Measurements from ENCODE around the gene AOAH.
"Not testable (repeated sequence)": the region's sequence is repeated elsewhere in the genome, so short reads cannot be mapped to it uniquely, and the experiment has no call there.

The AOAH gene

DNA sequence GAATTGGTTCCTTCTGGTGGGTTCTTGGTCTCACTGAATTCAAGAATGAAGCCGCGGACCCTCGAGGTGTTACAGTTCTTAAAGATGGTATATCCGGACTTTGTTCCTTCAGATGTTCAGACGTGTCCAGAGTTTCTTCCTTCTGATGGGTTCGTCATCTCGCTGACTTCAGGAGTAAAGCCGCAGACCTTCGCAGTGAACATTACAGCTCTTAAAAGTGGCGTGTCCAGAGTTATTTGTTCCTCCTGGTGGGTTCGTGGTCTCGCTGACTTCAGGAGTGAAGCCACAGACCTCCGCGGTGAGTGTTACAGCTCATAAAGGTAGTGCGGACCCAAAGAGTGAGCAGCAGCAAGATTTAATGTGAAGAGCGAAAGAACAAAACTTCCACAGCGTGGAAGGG lies 220.1 kb downstream of the AOAH start:
- DNase-seq, result not testable (repeated sequence)

DNA sequence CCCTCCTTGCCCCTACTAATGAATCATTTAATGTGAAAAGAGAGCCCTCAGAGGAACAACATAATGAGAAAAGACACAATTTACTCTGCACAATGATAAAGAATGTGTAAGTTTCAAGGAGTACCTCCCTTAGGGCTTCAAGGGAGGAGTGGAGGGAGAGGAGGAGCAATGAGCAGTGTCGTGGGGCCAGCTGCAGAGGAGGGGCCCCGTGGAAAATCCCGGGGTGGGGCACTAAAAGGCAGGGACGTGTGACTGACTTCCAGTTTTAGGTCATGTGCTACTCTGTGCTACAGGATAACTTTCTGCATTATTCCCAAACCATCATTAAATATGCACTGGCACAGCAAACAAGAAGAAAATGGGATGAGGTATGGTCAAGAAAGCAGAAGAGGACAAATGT lies 226.5 kb downstream of the AOAH start:
- no peak for DNase-seq

DNA sequence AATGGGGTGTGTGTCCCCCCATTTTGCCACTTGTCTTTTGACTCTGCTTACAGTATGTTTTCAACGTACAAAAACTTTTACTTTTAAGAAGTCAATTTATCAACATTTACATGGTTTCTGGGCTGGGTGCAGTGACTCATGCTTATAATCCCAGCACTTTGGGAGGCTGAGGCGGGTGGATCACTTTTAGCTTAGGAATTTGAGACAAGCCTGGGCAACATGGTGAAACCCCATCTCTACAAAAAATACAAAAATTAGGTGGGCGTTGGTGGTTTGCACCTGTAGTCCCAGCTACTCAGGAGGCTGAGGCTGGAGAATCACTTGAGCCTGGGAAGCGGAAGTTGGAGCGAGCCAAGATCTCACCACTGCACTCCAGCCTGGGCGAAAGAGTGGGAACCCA lies 227.1 kb downstream of the AOAH start:
- not testable (repeated sequence) for DNase-seq

DNA sequence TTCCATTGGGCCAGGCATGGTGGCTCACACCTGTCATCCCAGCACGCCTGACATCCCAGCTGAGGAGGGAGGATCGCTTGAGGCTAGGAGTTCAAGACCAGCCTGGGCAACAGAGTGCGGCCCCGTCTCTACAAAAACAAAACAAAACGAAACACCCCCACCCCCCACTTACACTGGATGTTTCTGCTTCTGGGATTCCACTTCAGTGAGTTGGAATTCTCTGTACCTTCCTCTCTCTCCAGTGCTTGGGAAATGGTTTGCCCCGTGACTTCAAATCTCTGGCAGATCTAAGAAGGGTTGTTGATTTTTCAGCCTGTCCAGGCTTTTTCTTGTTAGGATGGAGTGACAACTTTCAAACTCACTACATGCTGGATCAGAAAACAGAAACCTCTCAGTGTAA lies 227.7 kb downstream of the AOAH start:
- no peak for DNase-seq

DNA sequence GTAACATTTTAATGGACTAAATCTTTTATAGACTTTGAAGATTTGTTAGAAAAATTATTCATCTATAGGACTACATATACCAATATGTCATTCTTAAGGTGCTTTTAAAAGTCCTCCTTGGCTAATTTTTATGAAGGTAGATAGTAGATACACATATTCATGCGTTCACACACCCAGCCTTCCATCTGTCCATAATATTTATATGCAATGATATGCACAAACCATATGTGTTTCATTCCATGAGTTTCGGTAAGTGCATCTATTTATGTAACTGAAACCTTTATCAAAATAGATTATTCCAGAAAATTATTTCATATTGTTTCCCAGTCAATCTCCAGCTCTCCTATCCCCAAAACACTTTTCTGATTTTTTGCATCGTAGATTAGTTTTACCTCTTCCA lies 233.0 kb downstream of the AOAH start:
- no peak for DNase-seq

DNA sequence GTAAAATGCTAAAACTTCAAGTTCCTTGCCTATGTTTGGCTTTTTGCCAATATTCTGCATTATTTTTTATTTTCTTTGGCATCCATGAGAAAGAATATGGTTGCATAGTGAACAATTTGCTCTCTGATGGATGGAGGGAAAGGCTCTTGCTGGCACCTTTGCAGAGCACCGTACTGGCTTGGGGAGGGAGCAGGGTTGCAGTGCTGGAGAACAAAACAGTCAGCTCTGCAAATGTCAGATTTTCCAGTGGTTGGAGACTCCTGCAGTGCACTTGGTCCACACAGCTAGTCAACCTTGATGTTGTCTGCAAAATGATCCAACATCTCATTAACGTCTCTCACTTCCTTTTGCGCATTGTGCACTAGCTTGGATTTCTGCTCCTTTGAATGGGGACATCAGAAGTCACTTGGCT lies 233.9 kb downstream of the AOAH start:
- no peak for DNase-seq

DNA sequence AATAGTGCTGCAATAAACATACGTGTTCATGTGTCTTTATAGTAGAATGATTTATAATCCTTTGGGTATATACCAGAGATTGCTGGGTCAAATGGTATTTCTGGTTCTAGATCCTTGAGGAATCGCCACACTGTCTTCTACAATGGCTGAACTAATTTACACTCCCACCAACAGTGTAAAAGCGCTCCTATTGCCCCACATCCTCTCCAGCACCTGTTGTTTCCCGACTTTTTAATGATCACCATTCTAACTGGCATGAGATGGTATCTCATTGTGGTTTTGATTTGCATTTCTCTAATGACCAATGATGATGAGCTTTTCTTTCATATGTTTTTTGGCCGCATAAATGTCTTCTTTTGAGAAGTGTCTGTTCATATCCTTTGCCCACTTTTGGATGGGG lies 235.6 kb downstream of the AOAH start:
- not testable (repeated sequence) for DNase-seq

DNA sequence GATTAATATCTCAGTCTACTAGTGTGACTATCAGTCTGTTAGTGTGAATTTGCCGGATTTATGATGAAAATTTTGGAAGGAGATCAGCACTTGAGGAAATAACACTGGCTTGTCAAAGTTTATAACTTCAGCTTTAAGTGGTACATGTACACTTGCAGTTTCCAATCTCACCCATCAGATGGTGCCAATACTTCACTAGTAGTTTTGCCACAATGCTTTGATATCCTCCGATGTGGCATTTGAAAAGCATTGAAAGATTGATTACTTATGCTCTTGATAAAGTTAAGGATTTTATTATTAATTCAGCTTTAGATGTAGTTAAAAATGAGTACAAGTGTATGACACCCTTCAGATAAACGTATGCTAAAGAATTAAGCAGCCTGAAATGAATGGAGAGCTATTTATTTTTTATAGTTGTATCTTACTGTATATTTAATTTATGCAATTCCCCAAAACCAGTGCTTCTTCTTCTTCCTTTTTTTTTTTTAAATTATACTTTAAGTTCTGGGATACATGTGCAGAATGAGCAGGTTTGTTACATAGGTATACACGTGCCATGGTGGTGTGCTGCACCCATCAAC lies 236.4 kb downstream of the AOAH start:
- peak; percentile 77 for DNase-seq

DNA sequence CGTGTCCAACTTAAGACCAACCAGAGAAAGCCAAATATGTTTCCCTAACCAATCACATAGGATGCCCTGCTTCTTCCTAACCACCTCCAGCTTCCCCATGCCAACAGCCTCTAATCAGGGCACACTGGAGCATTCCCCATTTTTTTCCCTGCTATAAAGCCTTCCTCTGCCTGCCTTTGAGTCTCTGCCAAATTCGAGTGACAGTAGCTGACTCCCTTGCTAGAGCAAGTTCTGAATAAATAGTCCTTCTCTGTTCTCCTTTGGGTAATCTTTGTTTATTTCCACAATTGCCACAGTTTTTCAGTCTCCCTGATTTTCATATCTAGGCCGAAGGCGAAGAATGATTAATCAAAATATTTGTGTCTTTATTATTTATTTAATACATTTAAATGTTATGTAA lies 238.0 kb downstream of the AOAH start:
- DNase-seq, result no peak

DNA sequence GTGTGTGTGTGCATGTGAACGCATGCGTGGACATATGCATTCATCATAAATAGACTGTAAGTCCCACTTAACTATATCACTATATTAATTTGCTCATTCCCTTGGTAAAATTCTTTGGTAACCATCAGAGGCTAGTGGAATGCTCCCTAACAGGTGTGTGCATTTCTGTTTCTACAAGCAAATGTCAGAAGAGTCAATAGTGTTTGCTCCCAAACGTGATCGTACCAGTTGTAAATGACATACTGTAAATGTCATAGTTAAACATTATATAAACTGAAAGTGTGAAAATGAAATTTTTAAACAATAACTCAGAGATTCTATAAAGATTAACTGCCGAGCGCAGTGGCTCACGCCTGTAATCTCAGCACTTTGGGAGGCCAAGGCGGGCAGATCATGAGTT lies 240.0 kb downstream of the AOAH start:
- no peak for DNase-seq

DNA sequence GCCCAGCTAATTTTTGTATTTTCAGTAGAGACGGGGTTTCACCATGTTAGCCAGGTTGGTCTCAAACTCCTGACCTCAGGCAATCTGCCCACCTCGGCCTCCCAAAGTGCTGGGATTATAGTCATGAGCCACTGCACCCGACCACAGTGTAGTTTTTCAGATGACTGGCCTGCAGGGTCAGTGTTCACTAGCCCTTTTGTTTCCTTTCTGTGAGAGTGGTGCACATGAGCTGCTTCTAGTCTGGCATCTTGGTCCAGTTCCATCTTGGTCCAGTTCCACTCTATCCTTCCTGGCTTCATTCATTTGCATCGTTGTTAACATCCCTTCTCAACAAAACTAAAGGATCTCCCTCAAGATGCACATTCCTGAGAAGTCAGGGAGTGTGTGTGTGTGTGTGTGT lies 240.4 kb downstream of the AOAH start:
- DNase-seq, result not testable (repeated sequence)

DNA sequence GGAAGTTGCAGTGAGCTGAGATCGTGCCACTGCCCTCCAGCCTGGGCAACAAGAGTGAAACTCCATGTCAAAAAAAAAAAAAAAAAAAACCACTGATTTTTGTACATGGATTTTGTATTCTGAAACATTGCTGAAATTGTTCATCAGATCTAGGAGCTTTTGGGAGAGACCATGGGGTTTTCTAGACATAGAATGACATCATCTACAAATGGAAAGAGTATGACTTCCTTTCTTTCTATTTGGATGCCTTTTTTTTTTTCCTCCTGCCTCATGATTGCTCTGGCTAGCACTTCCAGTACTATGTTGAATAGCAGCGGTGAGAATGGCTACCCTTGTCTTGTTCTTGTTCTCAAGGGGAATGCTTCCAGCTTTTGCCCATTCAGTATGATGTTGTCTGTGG lies 245.5 kb downstream of the AOAH start:
- DNase-seq, result no peak

DNA sequence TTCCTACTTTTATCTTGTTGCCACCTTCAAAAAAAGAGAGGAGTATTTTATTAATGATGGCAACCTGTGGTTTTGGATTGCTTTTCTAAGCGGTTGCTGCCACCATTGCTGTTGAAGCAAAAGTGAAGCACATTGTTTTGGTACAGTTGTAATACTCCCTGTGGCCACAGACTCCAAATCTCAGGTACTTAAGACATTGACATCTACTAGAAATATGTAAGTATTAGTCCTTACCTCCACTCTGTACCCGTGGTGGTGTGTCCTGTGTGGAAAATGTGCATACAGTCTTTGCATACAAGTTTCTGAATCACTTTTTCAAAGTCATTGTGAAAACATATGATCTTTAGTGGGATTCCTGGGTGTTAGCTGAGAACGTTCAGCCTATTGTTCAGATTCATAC lies 248.9 kb downstream of the AOAH start:
- DNase-seq, result no peak

DNA sequence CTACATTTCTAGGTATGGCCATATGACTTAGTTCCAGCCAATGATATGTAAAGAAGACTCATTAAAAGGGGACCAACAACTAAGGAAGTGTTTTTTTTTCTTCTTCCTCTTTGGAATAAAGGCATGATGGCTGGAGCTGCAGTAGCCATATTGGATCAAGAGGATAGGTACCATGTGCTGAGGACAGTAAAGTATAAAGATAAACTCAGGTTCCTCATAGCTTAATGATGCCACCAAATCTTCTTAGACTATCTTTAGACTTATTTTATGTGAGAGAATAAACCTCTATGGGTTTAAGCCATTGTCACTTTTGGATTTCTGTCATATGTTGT lies 249.3 kb downstream of the AOAH start:
- no peak for DNase-seq

DNA sequence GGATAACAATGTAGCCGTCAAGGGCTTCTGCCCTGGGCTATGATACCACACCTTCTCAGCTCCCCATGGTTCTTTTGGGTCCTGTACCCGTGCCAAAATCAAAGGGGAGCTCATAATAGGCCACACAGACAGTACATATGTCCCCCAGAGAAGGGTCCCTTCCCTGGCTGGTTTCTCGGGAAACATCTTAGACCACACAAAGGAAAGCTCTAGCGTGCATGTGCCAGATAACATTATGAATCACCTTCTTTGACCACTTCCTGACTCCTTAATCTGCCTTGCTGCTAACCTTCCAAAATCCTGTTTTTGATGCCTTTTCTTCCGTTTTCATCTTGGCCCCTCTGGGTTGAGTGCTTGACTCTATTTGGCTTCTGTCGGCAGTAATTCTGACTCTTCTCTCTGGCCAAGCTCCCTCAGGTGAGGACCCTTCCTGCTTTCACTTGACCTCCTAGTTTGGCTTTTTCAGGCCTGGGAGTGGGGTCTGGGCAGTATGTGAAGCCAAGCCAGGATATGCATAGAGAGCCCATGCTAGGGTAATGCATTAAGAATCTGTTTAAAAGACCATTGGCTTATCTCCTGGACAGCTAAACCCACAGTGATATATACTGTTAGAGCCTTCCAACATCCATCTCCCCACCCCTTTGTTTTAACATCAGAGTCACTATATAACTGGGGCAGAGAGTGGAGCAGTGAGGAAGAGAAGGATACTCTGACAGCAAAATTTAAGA lies 249.8 kb downstream of the AOAH start:
- no peak for DNase-seq

DNA sequence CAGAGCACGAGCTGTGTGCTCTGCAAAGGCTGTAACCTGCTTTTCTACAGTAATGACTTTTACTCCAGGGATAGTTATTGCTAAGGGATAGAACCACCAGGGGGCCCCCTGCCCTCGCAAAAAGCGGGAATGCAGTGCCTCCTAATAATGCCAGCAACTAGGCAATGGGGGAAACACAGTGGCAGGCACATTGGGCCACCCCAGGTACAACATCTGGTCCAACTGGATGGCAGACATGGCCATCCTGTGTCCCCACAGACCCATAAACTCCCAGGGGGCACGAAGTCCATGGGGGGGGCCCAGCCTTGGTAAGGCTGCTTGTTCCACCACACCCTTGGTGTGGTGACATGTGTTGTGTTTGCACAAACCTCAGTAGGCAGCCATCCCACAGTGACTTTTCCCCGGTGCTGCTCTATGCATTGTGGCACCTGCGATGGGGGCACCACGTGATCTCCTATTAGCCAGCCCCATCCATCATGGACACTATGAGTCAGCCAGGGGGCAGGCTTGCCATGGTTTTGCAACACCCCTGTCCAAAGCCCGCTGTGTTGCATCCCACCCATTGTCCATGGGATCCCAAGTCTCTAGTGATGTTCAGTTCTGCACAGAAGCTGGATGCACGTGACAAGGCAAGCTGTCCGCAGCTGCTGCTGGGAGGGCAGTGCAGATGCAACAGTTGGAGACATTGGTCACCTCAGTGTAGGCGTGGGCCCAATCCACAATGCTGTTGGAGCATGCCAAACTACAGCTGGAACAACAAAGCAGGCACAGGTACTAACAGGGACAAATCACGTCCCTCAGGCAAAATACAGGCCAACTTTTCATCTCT lies 250.6 kb downstream of the AOAH start:
- DNase-seq, result peak; percentile 16

DNA sequence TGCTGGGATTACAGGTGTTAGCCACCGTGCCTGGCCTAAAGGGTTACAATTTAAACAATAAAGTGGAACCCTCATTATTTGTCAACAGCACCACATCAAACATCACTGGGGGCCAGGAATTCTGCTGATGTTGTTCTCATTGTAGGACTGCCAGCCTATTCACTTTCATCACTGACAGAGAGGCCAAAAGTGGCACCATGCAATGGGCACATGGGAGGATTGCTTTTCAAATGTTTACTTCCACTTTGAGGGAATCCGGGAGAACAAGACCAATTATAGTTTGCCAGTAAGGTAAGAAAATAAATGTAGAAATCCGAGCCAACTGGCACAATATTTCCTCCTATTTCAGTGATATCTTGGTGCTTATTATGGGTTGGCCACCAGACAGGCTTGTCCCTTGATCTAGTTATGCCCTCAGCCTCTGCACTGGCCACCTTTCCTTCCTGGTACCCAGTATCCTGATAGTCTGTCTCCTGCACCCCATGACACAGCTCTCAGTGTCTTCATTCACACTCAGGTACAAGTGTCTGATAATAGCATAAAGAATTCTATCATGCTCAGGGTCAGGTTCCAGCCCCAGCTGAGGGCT lies 252.1 kb downstream of the AOAH start:
- DNase-seq, result no peak

DNA sequence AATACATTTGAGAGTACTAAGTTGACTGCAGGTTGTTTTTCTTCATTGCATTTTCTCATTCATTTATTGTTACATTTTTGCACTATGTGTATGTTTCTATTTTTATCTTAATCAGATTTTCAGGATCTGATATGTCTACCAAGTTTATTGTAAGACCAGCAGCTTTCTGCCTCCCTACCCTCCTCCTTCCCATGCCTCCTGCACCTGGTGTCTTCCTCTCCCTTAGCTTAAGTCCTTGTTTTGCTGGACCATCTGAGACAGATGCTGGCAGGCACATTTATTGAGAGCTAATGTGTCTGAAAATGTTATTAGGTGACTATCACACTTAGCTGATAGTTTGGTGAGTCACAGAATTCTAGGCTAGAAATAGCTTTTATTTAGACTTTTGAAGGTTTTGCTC lies 255.1 kb downstream of the AOAH start:
- DNase-seq, result no peak

DNA sequence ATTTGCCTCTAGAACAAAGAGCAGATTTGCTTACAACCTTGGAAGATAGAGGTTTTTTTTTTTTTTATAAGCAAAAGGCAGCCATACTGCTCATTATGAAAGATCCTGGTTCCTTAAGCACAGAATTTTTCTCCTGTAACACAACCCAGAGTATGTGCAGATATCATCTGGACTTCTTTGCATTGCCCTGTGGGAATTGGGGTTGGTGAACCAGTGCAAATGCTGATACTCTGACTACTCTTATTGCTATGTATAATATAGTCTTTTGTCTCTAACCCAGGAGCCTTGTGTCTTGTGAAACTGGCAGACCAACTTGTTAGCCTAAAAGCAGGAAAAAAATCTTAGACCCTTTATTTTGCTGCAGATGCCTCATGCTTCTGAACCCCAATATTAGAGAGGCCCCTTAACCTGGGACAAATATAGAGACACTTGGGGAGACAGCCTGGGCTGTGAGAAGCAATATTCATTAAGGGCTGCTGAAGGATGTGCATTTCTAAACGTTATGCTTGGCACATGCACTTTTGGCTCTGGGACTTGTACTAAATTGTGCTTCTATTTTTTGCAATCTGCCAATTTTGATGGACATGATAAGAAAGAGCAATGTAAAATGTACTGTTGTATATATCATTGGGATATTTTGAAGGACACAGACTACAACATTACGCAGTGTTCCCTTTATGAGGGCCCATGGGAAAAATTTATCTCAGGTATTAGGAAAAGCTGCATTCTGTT lies 255.8 kb downstream of the AOAH start:
- DNase-seq, result no peak

DNA sequence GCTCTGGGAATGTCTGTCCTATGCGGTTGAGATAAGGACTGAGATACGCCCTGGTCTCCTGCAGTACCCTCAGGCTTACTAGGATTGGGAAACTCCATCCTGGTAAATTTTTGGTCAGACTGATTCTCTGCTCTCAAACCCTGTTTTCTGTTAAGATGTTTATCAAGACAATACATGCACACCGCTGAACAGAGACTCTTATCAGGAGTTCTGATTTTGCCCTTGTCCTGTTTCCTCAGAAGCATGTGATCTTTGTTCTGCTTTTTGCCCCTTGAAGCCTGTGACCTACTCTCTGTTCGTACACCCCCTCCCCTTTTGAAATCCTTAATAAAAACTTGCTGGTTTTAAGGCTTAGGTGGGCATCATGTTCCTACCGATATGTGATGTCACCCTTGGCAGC lies 258.3 kb downstream of the AOAH start:
- not testable (repeated sequence) for DNase-seq

DNA sequence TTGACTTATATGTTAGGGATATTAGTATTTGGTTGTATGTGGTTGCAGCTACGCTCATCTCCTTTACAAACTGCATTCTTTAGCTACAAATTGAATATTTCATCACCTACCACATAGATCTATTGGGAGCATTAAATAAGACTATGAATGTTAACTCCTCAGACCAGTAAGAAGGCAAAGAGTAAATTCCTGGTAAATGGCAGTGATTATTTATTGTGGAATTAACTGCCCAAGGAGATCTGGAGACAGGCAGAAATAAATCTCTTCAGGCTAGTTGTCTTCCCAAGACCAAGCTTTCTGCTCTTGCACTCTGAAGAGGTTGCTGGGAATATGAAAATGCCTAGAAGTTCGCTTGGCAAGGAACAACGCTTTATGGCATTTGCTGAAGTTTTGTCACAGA lies 260.0 kb downstream of the AOAH start:
- no peak for DNase-seq

All from NCI-H1092 treated with DMSO at 0.1 percent for 48 hours (cell line).